GM12878 (cell line): ENCODE measurements around the gene CSMD2. TPM values are rescaled to one million over a fixed set of nuclear protein-coding genes. Genes with fewer than 3 reads are reported as not detected.

Experiments
- ATAC-seq: fragments of 200-7000 bp; cut with Tn5 transposase; 3 replicates; pipeline ENCODE4 v1.9.1; 2020; ENCODE audit warnings: mild to moderate bottlenecking, moderate library complexity
- BruUV-seq: library from RNA; stranded (reverse); fragments of 400-500 nt; replicated peaks from 2 replicates; lab custom pipeline; 2021; lab: Mats Ljungman, UMichigan
- CTCF ChIA-PET: fragments of 300-600 bp; sonication (Branson Sonifier 250); formaldehyde crosslinking; extraction: SDS; loops from one replicate; lab custom pipeline; 2021; ENCODE audit warnings: inconsistent platforms; lab: Yijun Ruan, JAX
- POLR2A ChIA-PET: fragments of 350-600 bp; formaldehyde crosslinking; extraction: SDS; loops from one replicate; lab custom pipeline; 2021; ENCODE audit warnings: inconsistent platforms; lab: Charles Lee
- RAD21 ChIA-PET: fragments of 300-600 bp; sonication (Branson Sonifier 250); formaldehyde crosslinking; loops from one replicate; lab custom pipeline; 2023; ENCODE audit warnings: antibody characterized with exemption; ENCODE audit not compliant: unreplicated experiment; lab: Charles Lee
- SMC1A ChIA-PET: fragments of 300-600 bp; sonication (Branson Sonifier 250); formaldehyde crosslinking; loops from one replicate; lab custom pipeline; 2023; ENCODE audit not compliant: unreplicated experiment, uncharacterized antibody; lab: Charles Lee
- DNase-seq: peaks from one replicate; pipeline ENCODE4 v3.0.0-alpha.2; 2011; ENCODE audit warnings: low read depth, low spot score
- FAIRE-seq: peaks from 3 replicates; lab custom pipeline; 2011; peaks lifted over from hg19 to GRCh38; lab: Jason Lieb, UNC
- H2AFZ ChIP-seq: 2 replicates; pipeline ENCODE4 v1.6.0; 2011; ENCODE audit warnings: low read depth, low read length, control low read depth; ENCODE audit not compliant: control insufficient read depth
- H3K27ac ChIP-seq: 2 replicates; pipeline ENCODE4 v1.5.1; 2011; ENCODE audit warnings: control low read depth; ENCODE audit not compliant: control insufficient read depth, insufficient read depth
- H3K27me3 ChIP-seq, 2 experiments: replicated peaks in 1 of 2; 2 replicates each; pipeline versions ENCODE4 v1.6.0 to v1.6.1; 2011; ENCODE audit warnings: low read length in 1 of 2; ENCODE audit not compliant: control insufficient read depth in 2 of 2, insufficient read depth in 2 of 2
- H3K36me3 ChIP-seq, 2 experiments: 2 replicates each; pipeline ENCODE4 v1.5.1; 2011; ENCODE audit warnings: low read length in 1 of 2; ENCODE audit not compliant: control insufficient read depth in 2 of 2, insufficient read depth in 2 of 2
- H3K4me1 ChIP-seq: 2 replicates; pipeline ENCODE4 v1.6.1; 2011; ENCODE audit warnings: mild to moderate bottlenecking, low read length, moderate library complexity, mixed read lengths; ENCODE audit not compliant: control insufficient read depth, insufficient read depth
- H3K4me2 ChIP-seq: 2 replicates; pipeline ENCODE4 v1.6.0; 2011; ENCODE audit warnings: control low read depth; ENCODE audit not compliant: control insufficient read depth, insufficient read depth
- H3K4me3 ChIP-seq: fragments of 200-600 bp; sonication (generic); 2 replicates; pipeline ENCODE4 v1.5.1; 2016
- H3K79me2 ChIP-seq: 2 replicates; pipeline ENCODE4 v1.6.0; 2011; ENCODE audit warnings: low read length; ENCODE audit not compliant: control insufficient read depth, insufficient read depth
- H3K9ac ChIP-seq: 2 replicates; pipeline ENCODE4 v1.8.0; 2011; ENCODE audit warnings: low read length, control low read depth, mixed read lengths; ENCODE audit not compliant: control insufficient read depth, insufficient read depth
- H3K9me3 ChIP-seq: replicated peaks from 3 replicates; pipeline ENCODE4 v1.5.1; 2011; ENCODE audit warnings: mild to moderate bottlenecking, low read length; ENCODE audit not compliant: control insufficient read depth, insufficient read depth
- H4K20me1 ChIP-seq: 2 replicates; pipeline ENCODE4 v1.6.0; 2011; ENCODE audit not compliant: control insufficient read depth, insufficient read depth
- JUNB ChIP-seq: IDR thresholded peaks from 2 replicates; pipeline ENCODE4 v1.6.1; 2016; ENCODE audit warnings: antibody characterized with exemption, mild to moderate bottlenecking
- LARP7 ChIP-seq: fragments of 450-650 bp; IDR thresholded peaks from 2 replicates; pipeline ENCODE4 v1.6.1; 2017; ENCODE audit warnings: mild to moderate bottlenecking
- MYB ChIP-seq: fragments of 150-350 bp; IDR thresholded peaks from 2 replicates; pipeline ENCODE4 v1.6.1; 2014; ENCODE audit warnings: mild to moderate bottlenecking, low read depth, low read length, borderline replicate concordance
- NFXL1 ChIP-seq: fragments of 450-650 bp; IDR thresholded peaks from 2 replicates; pipeline ENCODE4 v1.6.1; 2017; ENCODE audit warnings: antibody characterized with exemption, mild to moderate bottlenecking, borderline replicate concordance
- POLR2A ChIP-seq: IDR thresholded peaks from 2 replicates; pipeline ENCODE4 v1.6.1; 2011; ENCODE audit warnings: low read depth, mild to moderate bottlenecking, low read length
- WRNIP1 ChIP-seq: IDR thresholded peaks from 2 replicates; pipeline ENCODE4 v1.6.1; 2011; ENCODE audit warnings: low read depth, low read length, improper control_type of control experiment, borderline replicate concordance
- WGBS: methylation state at CpG from one replicate; pipeline ENCODE4 v1.1.6; 2016; ENCODE audit warnings: low lambda C conversion rate; ENCODE audit not compliant: insufficient replicate concordance, insufficient coverage; ENCODE audit errors: missing lambda C conversion rate; 5-methylcytosine and 5-hydroxymethylcytosine counted together
- in situ Hi-C: fragments of 300-500 bp; cut with MboI; formaldehyde crosslinking; loops from 9 replicates; pipeline ENCODE4 v1.14.3; 2018; ENCODE audit warnings: mixed read lengths
- intact Hi-C: fragments of 100-400 bp; cut with micrococcal nuclease; formaldehyde crosslinking; loops from one replicate; pipeline ENCODE4 v1.14.2; 2022; ENCODE audit not compliant: unreplicated experiment
- polyA plus RNA-seq, 11 experiments: library from polyadenylated mRNA; depleted of rRNA in 4 of 11; unstranded in 6 of 11; stranded (reverse) in 5 of 11; fragments of >200 nt; fragmentation: Nextera tagmentation in 4 of 11; fragmentation: Illumina TruSeq in 1 of 11; extraction: Ambion mirVana in 4 of 11; extraction: Trizol in 1 of 11; gene quantifications; 1 replicate in 1 of 11; 2 replicates in 10 of 11; pipeline versions ENCODE4 v1.2.1 to v1.2.3, GENCODE V29; 2011 to 2016; ENCODE audit warnings: inconsistent platforms in 2 of 11, missing spikeins in 2 of 11, low read depth in 1 of 11
- total RNA-seq, 4 experiments: library from RNA; depleted of rRNA in 3 of 4; stranded (reverse); fragments of >200 nt in 3 of 4; fragmentation: Illumina TruSeq in 1 of 4; extraction: Trizol in 1 of 4; gene quantifications; 2 replicates each; pipeline versions ENCODE4 v1.2.1 to v1.2.3, GENCODE V29; 2013 to 2021
- TF ChIP-seq, protein P1 (sequence below): IDR thresholded peaks from 2 replicates; pipeline ENCODE4 v1.6.1; 2012; ENCODE audit warnings: low read length, inconsistent platforms
- TF ChIP-seq, protein P2 (sequence below): IDR thresholded peaks from 2 replicates; pipeline ENCODE4 v1.6.1; 2011; ENCODE audit warnings: borderline replicate concordance, low read depth, mild to moderate bottlenecking, moderate library complexity, low read length; ENCODE audit not compliant: insufficient read depth, poor library complexity, severe bottlenecking

The CSMD2 gene
- total and polyA plus RNA-seq, 10 of the 15 experiments (the other 5 are each of a cell fraction or from before 2014, with no cell fraction given), result under 0.01 TPM; not detected in 9

DNA sequence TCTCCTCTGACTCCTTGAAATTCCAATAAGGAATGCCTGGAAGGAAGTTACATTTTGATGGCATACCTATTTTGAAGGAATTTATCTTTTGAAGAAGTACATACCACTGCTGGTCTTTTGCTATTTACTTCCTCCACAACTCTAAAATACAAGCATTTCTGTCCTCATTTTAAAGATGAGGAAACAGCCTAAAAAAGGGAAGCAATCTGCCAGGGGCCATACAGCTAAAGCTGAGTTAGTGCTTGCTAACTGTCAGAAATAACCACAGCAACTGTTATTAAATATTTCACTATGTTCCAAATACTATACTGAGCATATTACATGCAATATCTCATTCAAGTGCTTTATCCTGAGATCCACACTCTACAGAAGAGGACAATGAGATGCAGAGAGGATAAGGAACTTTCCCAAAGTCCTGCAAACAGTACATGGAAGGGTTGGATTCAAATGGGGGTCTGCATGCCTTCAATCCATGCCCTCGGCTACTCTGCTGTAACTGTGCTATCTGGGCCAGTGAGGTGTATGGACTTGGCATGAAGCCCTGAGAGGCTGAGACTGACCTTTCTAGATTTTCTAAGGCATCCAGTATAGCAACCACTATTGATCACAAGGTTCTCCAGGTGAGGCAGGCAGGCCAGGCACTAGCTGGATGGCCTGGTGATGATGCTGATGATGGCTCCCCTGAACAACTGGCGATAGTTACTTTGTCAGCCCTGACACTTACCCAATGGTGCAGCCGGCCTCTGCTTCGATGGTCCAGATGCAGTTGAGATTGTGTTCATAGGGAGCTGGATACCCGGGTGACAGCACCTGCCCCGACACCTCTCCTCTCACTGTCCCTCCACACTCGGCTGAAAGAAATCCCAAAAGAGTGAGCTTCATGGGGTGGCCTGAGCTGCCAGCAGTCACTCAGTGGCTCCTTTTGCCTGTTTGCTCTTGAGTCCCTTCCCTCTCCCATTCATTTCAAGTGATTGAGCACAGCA is 472.5 kb downstream of the CSMD2 start (continued):
- TF ChIP-seq, protein P1, sequence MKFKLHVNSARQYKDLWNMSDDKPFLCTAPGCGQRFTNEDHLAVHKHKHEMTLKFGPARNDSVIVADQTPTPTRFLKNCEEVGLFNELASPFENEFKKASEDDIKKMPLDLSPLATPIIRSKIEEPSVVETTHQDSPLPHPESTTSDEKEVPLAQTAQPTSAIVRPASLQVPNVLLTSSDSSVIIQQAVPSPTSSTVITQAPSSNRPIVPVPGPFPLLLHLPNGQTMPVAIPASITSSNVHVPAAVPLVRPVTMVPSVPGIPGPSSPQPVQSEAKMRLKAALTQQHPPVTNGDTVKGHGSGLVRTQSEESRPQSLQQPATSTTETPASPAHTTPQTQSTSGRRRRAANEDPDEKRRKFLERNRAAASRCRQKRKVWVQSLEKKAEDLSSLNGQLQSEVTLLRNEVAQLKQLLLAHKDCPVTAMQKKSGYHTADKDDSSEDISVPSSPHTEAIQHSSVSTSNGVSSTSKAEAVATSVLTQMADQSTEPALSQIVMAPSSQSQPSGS, result no peak
- no peak for TF ChIP-seq NFXL1
- TF ChIP-seq, protein P2, sequence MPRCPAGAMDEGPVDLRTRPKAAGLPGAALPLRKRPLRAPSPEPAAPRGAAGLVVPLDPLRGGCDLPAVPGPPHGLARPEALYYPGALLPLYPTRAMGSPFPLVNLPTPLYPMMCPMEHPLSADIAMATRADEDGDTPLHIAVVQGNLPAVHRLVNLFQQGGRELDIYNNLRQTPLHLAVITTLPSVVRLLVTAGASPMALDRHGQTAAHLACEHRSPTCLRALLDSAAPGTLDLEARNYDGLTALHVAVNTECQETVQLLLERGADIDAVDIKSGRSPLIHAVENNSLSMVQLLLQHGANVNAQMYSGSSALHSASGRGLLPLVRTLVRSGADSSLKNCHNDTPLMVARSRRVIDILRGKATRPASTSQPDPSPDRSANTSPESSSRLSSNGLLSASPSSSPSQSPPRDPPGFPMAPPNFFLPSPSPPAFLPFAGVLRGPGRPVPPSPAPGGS, result no peak

DNA sequence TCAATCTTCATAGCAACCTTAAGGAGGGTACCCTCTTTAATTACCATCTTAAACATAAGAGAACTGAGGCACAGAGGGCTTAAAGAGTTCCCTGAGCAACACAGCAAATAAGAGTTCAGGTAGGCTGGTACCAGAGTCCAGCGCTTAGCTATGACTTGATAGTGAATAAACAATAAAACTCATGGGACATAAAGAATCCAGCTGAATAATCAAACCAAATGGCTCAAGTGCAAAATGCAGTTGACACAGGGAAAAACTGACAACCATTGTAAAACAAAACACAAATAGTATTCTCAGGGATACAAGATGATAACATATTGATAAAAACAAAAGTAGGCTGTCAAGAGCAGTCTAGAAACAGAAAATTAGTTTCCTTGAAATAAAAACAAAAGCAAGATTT is 478.0 kb downstream of the CSMD2 start:
- Histone ChIP-seq H3K79me2 (no peaks in the 10 kb centered on the region), H3K36me3 (no peaks in the 10 kb centered on the region), H2AFZ (no peak overlapping the region), H4K20me1 (no peaks in the 10 kb centered on the region), H3K4me2 (no peak overlapping the region), H3K4me3 (no peak overlapping the region), H3K27ac (no peak overlapping the region), H3K27me3 (peaks cover 0 to 1% of the 10 kb centered on the region in 2 experiments; a peak in 2 of 4 replicates), H3K9me3 (no peaks in the 10 kb centered on the region), H3K9ac (no peak overlapping the region), H3K4me1 (no peaks in the 10 kb centered on the region)
- POLR2A ChIA-PET, result no interaction called here
- TF ChIP-seq MYB, result no peak
- no peak for TF ChIP-seq JUNB
- TF ChIP-seq, protein P1, result no peak
- TF ChIP-seq LARP7, result no peak
- TF ChIP-seq WRNIP1, result no peak
- TF ChIP-seq POLR2A, result no peak
- in situ Hi-C loops, result no loop called here
- no TSS peak for BruUV-seq
- DNase-seq (no peak), ATAC-seq (no peak), FAIRE-seq (no peak)
- SMC1A ChIA-PET, result interaction anchor here (0.7 kb wide), 1 partner anchor 22 kb away, joined by 3 read pairs; no protein-coding TSS in a partner anchor
- 46% methylated on average over 1 of the region's 1 CpG for WGBS
- RAD21 ChIA-PET, result no interaction called here
- CTCF ChIA-PET, result no interaction called here
- intact Hi-C loops, result no loop called here
